Esophagus muscularis mucosa (tissue), 4 donors: ENCODE data around the gene NACC1. TPM values are rescaled to one million over a fixed set of nuclear protein-coding genes. Genes with fewer than 3 reads are reported as not detected.

Source experiments
- DNase-seq: peaks from one replicate; pipeline ENCODE4 v3.0.0-alpha.2; 2017; ENCODE audit errors: extremely low spot score
- H3K27ac ChIP-seq, 4 donors: fragments of 200-600 bp; sonication (generic); replicated peaks in 1 of 4; 1 replicate in 3 of 4; 2 replicates in 1 of 4; pipeline ENCODE4 v1.5.1; 2016 to 2019; ENCODE audit warnings: mild to moderate bottlenecking in 1 of 4
- H3K27me3 ChIP-seq, 4 donors: fragments of 200-600 bp; sonication (generic); one replicate each; pipeline versions ENCODE4 v1.5.1 to v1.6.0; 2016 to 2019
- H3K36me3 ChIP-seq, 4 donors: fragments of 200-600 bp; sonication (generic); one replicate each; pipeline ENCODE4 v1.5.1; 2016 to 2019
- H3K4me1 ChIP-seq, 4 donors: fragments of 200-600 bp; sonication (generic); one replicate each; pipeline ENCODE4 v1.5.1; 2016 to 2019
- H3K4me3 ChIP-seq, 4 donors: fragments of 200-600 bp; sonication (generic); 1 replicate in 2 of 4; 2 replicates in 2 of 4; pipeline ENCODE4 v1.5.1; 2016 to 2019; ENCODE audit warnings: mild to moderate bottlenecking in 4 of 4, moderate library complexity in 1 of 4
- H3K9me3 ChIP-seq, 4 donors: fragments of 200-600 bp; sonication (generic); 1 replicate in 3 of 4; 2 replicates in 1 of 4; pipeline ENCODE4 v1.5.1; 2016 to 2019
- EP300 ChIP-seq: sonication (generic); formaldehyde crosslinking; IDR thresholded peaks from one replicate; pipeline ENCODE4 v1.6.1; 2017; ENCODE audit warnings: antibody characterized with exemption
- POLR2A ChIP-seq: fragments of 450-650 bp; IDR thresholded peaks from one replicate; pipeline ENCODE4 v1.6.1; 2017; ENCODE audit warnings: antibody characterized with exemption, moderate library complexity, mild to moderate bottlenecking, low read depth
- POLR2AphosphoS5 ChIP-seq, 2 donors: sonication (generic); formaldehyde crosslinking; IDR thresholded peaks; one replicate each; pipeline ENCODE4 v1.6.1; 2017; ENCODE audit warnings: antibody characterized with exemption in 2 of 2
- WGBS: methylation state at CpG from one replicate; pipeline ENCODE4 v1.1.5; 2018; 5-methylcytosine and 5-hydroxymethylcytosine counted together
- intact Hi-C: fragments of 100-400 bp; cut with DNase I; formaldehyde crosslinking; loops from one replicate; pipeline ENCODE4 v1.15.1; 2023
- total RNA-seq, 4 donors: library from RNA; depleted of rRNA; stranded (reverse); fragments of >200 nt; gene quantifications; one replicate each; pipeline versions ENCODE4 v1.1.0 to v1.2.1, GENCODE V29; 2016
- TF ChIP-seq, protein P1 (sequence below), 3 experiments: fragments of 200-600 bp in 2 of 3; fragments of 450-650 bp in 1 of 3; sonication (generic) in 2 of 3; IDR thresholded peaks; one replicate each; pipeline ENCODE4 v1.5.1; 2017 to 2019; ENCODE audit warnings: antibody characterized with exemption in 3 of 3, mild to moderate bottlenecking in 2 of 3, moderate library complexity in 1 of 3

The NACC1 gene
- total RNA-seq, 4 donors from 2014 or later = 24.5 to 61.6 (median 29.6) TPM

DNA sequence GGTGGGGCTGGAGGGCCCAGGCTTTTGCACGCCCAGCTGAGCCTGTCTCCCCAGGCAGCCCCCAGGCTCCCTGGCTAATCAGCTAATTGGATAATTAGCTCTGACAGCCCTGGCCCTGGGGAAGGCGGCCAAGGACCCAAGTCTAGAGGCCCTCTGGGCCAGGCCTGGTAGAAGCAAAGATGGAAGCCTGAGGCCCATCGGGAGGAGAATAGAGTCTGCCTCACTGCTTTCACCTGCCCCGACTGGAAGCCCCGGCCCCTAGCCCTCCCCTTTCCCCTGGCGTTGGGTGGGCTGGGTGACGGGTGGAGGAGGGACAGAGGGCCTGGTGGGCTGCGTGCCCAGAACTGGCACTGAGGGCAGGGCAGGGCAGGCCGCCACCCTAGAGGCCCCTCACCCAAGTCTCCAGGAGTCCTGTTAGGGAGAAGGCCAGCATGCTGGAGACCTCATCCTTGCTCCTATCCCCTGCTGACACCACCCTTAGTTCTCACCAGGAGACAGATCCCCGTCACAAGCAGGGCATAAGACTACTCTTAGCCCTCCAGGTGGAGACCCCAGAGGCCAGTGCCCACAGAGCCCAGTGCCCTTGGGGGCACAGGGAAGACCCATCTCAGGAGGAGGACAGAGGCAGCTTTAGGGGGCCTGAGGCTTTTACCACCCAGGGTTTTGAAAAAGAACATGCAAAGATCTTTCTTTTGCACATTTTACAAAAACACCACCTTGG lies 27.4 kb upstream of the NACC1 start:
- Histone ChIP-seq H3K36me3 (peaks cover 5 to 48% (median 40%) of the 10 kb centered on the region in 4 donors), H3K27ac (peak overlapping the region; percentile 79 to 90 (median 86)), H3K9me3 (no peaks in the 10 kb centered on the region), H3K4me3 (no peak overlapping the region), H3K27me3 (no peaks in the 10 kb centered on the region), H3K4me1 (peaks cover 62 to 81% (median 78%) of the 10 kb centered on the region in 4 donors)
- WGBS = 85% methylated on average over 9 of the region's 10 CpGs
- intact Hi-C loops = loop anchor here (2.0 kb wide), 1 partner anchor 28 kb away; no protein-coding TSS in a partner anchor
- DNase-seq = no peak
- no peak for TF ChIP-seq EP300
- no peak for TF ChIP-seq POLR2AphosphoS5 (IDR thresholded peaks at IDR 0.05)
- TF ChIP-seq POLR2A = no peak
- TF ChIP-seq, protein P1, sequence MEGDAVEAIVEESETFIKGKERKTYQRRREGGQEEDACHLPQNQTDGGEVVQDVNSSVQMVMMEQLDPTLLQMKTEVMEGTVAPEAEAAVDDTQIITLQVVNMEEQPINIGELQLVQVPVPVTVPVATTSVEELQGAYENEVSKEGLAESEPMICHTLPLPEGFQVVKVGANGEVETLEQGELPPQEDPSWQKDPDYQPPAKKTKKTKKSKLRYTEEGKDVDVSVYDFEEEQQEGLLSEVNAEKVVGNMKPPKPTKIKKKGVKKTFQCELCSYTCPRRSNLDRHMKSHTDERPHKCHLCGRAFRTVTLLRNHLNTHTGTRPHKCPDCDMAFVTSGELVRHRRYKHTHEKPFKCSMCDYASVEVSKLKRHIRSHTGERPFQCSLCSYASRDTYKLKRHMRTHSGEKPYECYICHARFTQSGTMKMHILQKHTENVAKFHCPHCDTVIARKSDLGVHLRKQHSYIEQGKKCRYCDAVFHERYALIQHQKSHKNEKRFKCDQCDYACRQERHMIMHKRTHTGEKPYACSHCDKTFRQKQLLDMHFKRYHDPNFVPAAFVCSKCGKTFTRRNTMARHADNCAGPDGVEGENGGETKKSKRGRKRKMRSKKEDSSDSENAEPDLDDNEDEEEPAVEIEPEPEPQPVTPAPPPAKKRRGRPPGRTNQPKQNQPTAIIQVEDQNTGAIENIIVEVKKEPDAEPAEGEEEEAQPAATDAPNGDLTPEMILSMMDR (IDR thresholded peaks at IDR 0.05) = no peak

DNA sequence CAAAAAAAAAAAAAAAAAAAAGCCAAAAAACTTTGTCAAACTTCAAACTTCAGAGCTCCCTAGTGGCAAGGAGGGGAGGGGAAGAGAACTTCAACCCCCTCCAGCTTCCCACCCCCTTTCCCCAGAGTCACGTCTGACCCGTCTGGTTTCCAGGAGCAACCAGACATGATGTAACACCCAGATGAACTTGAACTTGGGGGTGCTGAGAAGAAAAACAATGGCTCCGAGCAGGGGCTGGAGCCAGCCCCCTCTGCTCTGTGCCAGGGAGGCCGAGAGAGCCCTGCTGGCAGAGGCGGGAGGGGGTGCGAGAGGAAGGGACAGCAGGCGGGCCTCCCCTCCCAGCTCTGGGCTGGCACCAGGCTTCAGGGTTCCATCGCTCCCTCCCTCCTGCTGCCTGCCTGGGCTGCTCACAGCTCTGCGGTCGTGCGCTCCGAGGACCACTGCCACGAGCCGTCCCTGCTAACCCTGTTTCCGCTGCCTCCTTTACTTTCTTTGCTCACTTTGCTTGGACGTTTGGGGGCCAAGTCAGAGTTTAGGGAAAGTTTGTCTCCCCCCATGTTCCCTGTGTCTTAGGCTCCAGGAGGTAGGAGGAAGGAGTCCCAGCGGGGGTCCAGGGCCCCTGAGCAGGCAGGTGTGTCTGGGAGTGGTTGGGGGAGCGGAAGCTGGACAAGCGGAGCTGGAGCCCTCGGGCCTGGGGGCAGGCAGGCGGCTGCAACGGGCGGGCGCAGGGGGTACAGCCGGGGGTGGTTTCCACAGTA lies 26.5 kb upstream of the NACC1 start:
- H3K27ac ChIP-seq = peak overlapping the region; percentile 79 to 90 (median 86)
- intact Hi-C loops = loop anchor here (2.0 kb wide), 1 partner anchor 29 kb away; no protein-coding TSS in a partner anchor
- 41% methylated on average over 25 of the region's 25 CpGs for WGBS
- H3K4me3 ChIP-seq = peak overlapping the region in 1 of 4 donors; percentile 14
- no peaks in the 10 kb centered on the region for H3K27me3 ChIP-seq
- H3K9me3 ChIP-seq = no peaks in the 10 kb centered on the region
- H3K4me1 ChIP-seq = peaks cover 55 to 81% (median 79%) of the 10 kb centered on the region in 4 donors
- TF ChIP-seq POLR2AphosphoS5 (IDR thresholded peaks at IDR 0.05) (peak in 1 of 2 donors; percentile 17), EP300 (no peak)
- TF ChIP-seq, protein P1 (IDR thresholded peaks at IDR 0.05) = peak in 1 of 3 experiments; percentile 2
- no peak for DNase-seq
- peaks cover 5 to 46% (median 41%) of the 10 kb centered on the region in 4 donors for H3K36me3 ChIP-seq

DNA sequence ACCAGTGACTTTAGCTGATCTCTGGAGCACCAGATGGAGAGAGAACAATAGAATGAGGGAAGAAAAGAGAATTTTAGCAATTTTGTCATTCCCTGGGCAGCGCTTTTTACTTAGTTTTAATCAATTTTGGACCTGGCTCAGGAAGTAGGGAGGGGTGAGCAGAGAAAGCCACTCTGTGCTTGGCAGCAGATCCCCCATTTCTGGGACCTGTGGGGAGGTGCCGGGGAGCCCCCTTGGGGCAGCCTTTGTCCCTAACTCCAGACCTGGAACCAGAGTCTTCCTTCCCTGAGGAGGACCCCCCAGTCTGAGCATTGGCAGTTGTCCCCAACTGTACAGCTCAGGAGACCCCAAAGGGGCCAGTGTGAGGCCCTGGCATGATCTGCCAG lies 25.9 kb upstream of the NACC1 start:
- TF ChIP-seq, protein P1 (IDR thresholded peaks at IDR 0.05) = no peak
- TF ChIP-seq EP300 (no peak), POLR2AphosphoS5 (IDR thresholded peaks at IDR 0.05) (no peak), POLR2A (no peak)
- Histone ChIP-seq H3K4me1 (peaks cover 54 to 84% (median 81%) of the 10 kb centered on the region in 4 donors), H3K27ac (peak overlapping the region; percentile 79 to 90 (median 86)), H3K4me3 (no peak overlapping the region), H3K27me3 (no peaks in the 10 kb centered on the region), H3K9me3 (no peaks in the 10 kb centered on the region), H3K36me3 (peaks cover 5 to 40% (median 37%) of the 10 kb centered on the region in 4 donors)
- no peak for DNase-seq
- WGBS = 49% methylated on average over 2 of the region's 2 CpGs
- intact Hi-C loops = no loop called here

DNA sequence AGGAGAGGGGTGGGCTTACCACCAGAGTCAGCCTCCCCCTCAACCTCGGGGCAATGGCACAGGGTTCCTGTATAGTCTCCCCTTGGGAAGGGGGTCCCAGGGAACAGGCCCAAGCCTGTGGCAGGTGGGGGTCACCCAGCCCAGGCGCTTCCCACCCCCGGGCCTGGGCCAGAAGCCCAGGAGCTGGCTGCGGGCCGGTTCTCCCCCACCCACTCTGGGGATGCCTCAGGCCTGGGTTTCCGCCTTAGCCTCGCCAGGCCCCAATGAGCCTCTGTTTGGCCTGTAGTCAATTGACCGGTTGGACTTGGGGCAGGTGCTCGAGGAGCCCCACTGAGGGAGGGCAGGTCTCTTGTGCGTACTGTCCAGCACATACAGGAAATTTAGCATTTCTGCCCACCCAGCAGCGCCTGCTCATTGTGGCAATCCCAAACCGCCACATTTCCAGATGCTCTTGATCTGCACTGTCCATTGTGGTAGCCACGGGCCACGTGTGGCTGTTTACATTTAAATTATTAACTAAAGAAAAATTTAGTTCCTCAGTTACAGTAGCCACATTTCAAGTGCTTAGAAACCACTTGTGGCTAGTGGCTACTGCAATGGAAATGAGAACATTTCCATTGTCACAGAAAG lies 25.3 kb upstream of the NACC1 start:
- no peak for DNase-seq
- peaks cover 0 to 4% (median 0%) of the 10 kb centered on the region in 4 donors for H3K27me3 ChIP-seq
- H3K36me3 ChIP-seq = peaks cover 5 to 34% (median 32%) of the 10 kb centered on the region in 4 donors
- TF ChIP-seq POLR2AphosphoS5 (IDR thresholded peaks at IDR 0.05) = no peak
- intact Hi-C loops = loop anchor here (1.0 kb wide), 1 partner anchor 114 kb away; no protein-coding TSS in a partner anchor
- H3K9me3 ChIP-seq = no peaks in the 10 kb centered on the region
- 50% methylated on average over 11 of the region's 14 CpGs for WGBS
- H3K4me3 ChIP-seq = no peak overlapping the region
- peaks cover 59 to 89% (median 86%) of the 10 kb centered on the region in 4 donors for H3K4me1 ChIP-seq
- peak overlapping the region; percentile 79 to 90 (median 86) for H3K27ac ChIP-seq
